Mesothelial cell of epicardium (in vitro differentiated cells): ENCODE results near the gene USP47. TPM values are rescaled to one million over a fixed set of nuclear protein-coding genes. Genes with fewer than 3 reads are reported as not detected.

Source experiments
- DNase-seq, 2 experiments: peaks; one replicate each; pipeline ENCODE4 v3.0.0; 2021; ENCODE audit warnings: low spot score in 2 of 2; ENCODE audit not compliant: unreplicated experiment in 2 of 2
- H3K27ac Mint-ChIP-seq: 2 replicates; pipeline ENCODE4 v1.8.0; 2021; ENCODE audit warnings: mixed read lengths
- H3K27me3 Mint-ChIP-seq: 2 replicates; pipeline ENCODE4 v1.8.0; 2021; ENCODE audit warnings: low read depth, mixed read lengths
- H3K36me3 Mint-ChIP-seq: 2 replicates; pipeline ENCODE4 v1.8.0; 2021; ENCODE audit warnings: mixed read lengths
- H3K4me1 Mint-ChIP-seq: 2 replicates; pipeline ENCODE4 v1.8.0; 2021; ENCODE audit warnings: mixed read lengths
- H3K4me3 Mint-ChIP-seq: 2 replicates; pipeline ENCODE4 v1.8.0; 2021; ENCODE audit warnings: mild to moderate bottlenecking, moderate library complexity, mixed read lengths
- H3K9me3 Mint-ChIP-seq: 2 replicates; pipeline ENCODE4 v1.8.0; 2021; ENCODE audit warnings: mixed read lengths
- total RNA-seq: library from RNA; stranded (reverse); gene quantifications from 3 replicates; pipeline ENCODE4 v1.2.1, GENCODE V29; 2021
- TF ChIP-seq, protein P1 (sequence below): fragments of 200-600 bp; sonication (generic); IDR thresholded peaks from one replicate; pipeline ENCODE4 v1.5.0; 2021; ENCODE audit warnings: antibody characterized with exemption; ENCODE audit not compliant: unreplicated experiment

The USP47 gene
- total RNA-seq, 1 donor from 2014 or later: 68.1 TPM

DNA sequence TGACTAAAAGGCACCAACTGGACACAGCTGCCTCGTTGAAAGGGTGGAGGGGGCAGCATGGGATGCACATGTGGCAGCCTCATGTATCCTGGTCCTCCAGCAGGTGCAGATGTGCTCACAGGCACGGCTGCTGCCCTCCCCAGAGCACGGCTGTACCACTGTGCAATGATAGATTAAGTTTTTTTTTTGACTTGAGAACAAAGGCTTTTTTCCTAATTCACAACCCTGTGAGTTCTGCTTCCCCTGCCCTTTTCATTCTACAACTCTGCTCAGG is 155.2 kb downstream of the USP47 start:
- no peaks in the 10 kb centered on the region for H3K27me3 Mint-ChIP-seq
- peaks cover 13% of the 10 kb centered on the region for H3K4me1 Mint-ChIP-seq
- DNase-seq: no peak
- H3K4me3 Mint-ChIP-seq: no peak overlapping the region
- H3K36me3 Mint-ChIP-seq: peaks cover 5% of the 10 kb centered on the region
- TF ChIP-seq, protein P1, sequence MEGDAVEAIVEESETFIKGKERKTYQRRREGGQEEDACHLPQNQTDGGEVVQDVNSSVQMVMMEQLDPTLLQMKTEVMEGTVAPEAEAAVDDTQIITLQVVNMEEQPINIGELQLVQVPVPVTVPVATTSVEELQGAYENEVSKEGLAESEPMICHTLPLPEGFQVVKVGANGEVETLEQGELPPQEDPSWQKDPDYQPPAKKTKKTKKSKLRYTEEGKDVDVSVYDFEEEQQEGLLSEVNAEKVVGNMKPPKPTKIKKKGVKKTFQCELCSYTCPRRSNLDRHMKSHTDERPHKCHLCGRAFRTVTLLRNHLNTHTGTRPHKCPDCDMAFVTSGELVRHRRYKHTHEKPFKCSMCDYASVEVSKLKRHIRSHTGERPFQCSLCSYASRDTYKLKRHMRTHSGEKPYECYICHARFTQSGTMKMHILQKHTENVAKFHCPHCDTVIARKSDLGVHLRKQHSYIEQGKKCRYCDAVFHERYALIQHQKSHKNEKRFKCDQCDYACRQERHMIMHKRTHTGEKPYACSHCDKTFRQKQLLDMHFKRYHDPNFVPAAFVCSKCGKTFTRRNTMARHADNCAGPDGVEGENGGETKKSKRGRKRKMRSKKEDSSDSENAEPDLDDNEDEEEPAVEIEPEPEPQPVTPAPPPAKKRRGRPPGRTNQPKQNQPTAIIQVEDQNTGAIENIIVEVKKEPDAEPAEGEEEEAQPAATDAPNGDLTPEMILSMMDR: no peak
- H3K27ac Mint-ChIP-seq: no peak overlapping the region
- H3K9me3 Mint-ChIP-seq: no peaks in the 10 kb centered on the region

DNA sequence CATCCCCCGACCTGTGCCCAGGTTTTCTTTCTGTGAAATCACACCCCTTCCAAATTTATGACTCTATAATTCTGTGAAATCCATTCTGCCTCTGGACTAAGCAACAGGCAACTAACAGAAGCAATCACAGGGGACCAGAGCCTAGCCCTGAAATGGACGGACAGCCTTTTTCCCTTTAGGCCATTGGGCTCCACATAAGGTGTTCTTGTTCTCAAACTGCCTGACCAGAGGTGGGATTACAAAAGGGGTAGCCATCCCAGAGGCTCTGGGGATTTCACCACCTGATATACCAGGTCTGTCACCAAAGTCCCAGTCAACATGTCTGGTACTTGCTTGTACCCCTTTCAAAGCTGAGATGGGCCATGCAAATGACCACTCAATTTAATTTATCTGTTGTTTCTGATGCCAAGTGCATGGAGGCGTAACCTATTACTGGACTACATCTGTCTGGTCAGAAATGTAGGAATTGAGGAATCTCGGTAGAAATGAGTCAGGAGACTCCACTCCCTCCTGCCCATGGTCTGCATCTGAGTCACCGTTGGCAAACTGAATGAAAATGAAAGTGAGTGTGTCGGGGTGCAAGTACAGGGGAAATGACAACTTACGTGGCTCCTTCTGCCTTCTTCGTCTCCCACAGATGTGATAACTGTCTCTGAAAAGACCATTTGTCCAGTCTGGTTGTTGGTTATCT is 156.5 kb downstream of the USP47 start:
- no peak overlapping the region for H3K4me3 Mint-ChIP-seq
- DNase-seq: no peak
- peaks cover 10% of the 10 kb centered on the region for H3K4me1 Mint-ChIP-seq
- TF ChIP-seq, protein P1: no peak
- H3K36me3 Mint-ChIP-seq: peaks cover 5% of the 10 kb centered on the region
- no peak overlapping the region for H3K27ac Mint-ChIP-seq
- no peaks in the 10 kb centered on the region for H3K27me3 Mint-ChIP-seq
- H3K9me3 Mint-ChIP-seq: no peaks in the 10 kb centered on the region

DNA sequence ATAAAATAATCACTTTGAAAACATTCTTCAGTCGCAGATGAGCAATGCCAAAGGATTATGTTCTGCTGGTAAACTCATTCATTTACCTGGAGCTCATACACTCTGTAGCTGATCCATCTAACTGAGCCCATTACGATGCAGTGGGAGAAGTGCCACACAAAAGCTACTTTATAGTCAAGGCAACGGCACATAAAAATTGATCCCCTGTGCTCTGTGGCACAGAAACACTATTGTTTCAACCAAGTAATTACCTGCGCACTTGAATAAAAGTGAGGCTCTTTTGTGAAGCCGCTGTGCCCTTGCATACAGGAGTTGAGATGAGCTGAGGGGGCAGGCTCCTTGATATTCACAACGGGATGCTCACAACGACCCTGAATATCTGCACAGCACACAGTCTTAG is 159.4 kb downstream of the USP47 start:
- Mint-ChIP-seq H3K36me3 (peaks cover 5% of the 10 kb centered on the region), H3K4me1 (no peaks in the 10 kb centered on the region), H3K9me3 (no peaks in the 10 kb centered on the region)

DNA sequence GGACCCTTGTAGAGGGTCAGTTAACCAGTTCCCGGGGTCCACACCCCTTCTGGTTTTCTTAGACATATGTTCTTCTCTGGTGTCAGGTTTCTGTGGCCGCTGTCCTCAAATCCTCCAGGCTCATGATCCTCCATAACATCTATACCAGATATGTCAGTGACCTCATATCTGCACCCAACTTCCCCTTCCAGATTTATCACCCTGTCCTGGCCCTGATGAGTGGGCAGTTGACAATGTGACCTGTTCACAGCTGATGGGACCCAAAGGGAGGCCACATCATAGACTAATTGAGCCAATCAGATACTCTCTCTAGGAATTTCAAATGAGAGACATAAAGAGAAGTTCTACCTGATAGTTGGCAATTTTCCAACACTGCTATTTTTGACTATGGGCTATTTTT is 161.6 kb downstream of the USP47 start:
- peaks cover 5% of the 10 kb centered on the region for H3K36me3 Mint-ChIP-seq
- H3K9me3 Mint-ChIP-seq: no peaks in the 10 kb centered on the region
- TF ChIP-seq, protein P1: no peak
- DNase-seq: no peak
- H3K4me1 Mint-ChIP-seq: peaks cover 6% of the 10 kb centered on the region
- H3K4me3 Mint-ChIP-seq: no peak overlapping the region
- no peak overlapping the region for H3K27ac Mint-ChIP-seq
- peaks cover 17% of the 10 kb centered on the region for H3K27me3 Mint-ChIP-seq

More for the DNA sequence above, 159.4 kb downstream of the USP47 start:
- Mint-ChIP-seq H3K4me3 (no peak overlapping the region), H3K27ac (no peak overlapping the region), H3K27me3 (peaks cover 1% of the 10 kb centered on the region)
- no peak for DNase-seq
- TF ChIP-seq, protein P1: no peak

DNA sequence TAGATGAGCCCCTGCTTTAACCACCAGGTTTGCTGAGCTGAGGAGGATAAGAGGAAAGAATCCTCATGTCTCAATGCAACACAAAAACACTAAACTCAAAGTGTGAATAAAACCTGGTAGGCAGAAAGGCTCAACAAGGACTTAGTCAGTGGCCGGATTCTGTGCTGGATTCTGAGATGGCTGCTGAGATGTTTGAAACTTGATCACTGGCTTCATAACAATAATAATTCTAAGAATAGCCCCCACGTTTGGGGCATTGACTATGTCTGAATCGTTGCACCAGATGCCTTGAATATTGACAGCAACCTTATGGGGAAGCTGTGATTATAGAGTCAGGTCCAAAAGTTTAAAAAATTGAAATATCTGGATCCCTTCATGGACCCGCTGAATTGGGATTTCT is 162.0 kb downstream of the USP47 start:
- H3K4me1 Mint-ChIP-seq: peaks cover 6% of the 10 kb centered on the region

More for the DNA sequence above, 162.0 kb downstream of the USP47 start:
- Mint-ChIP-seq H3K36me3 (peaks cover under 1% of the 10 kb centered on the region), H3K27ac (no peak overlapping the region), H3K27me3 (peaks cover 19% of the 10 kb centered on the region), H3K4me3 (no peak overlapping the region), H3K9me3 (no peaks in the 10 kb centered on the region)
- no peak for DNase-seq
- TF ChIP-seq, protein P1: no peak
